DMS114 treated with DMSO at 0.1 percent for 48 hours (cell line): ENCODE results near the gene FHIT.

Experiments used
- DNase-seq: peaks from one replicate; lab custom pipeline; 2025; ENCODE audit not compliant: unreplicated experiment; lab: John Stamatoyannopoulos, UW

FHIT gene

GRCh38 chr3:61251174-61251972 lies at the start of gene FHIT:
Gene FHIT (minus strand): TSS chr3:61251452.
- DNase-seq, result peak; percentile 77

DNA sequence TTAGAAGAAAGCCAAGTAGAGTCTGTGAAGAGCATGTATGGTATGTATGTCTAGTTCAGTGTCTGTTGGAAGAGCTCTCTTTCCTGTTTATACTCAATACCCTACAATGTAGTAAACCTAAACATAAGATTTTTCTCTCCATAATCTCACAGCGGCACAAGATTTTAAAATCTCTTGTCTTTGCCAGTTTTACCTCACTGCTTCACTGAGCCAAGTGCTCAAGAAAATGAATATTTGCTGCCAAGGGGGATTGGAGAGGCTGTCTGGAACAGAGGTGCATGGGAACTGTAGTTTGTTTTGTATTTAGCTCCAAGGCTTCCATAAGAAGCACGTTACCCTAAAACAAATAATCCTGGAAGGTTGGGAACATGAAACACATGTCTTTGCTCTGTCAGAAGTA lies 49.5 kb upstream of the FHIT start:
- DNase-seq, result no peak

DNA sequence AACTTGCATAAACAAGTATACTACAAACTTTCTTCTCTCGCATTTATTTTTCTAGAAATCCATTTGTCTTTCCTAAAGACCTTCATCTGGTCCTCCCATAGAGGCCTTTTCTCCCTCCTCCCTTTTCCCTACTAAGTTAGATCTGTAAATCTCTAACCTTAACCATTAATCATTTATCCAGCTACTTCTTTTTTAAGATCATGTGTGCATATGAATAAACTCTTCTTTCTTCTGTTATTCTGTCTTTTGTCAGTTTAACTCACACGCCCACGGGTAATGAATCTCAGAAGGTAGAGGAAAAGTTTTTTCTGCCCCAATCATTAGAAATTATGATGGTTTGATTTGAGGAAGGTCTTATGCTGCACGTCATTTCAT lies 48.7 kb upstream of the FHIT start:
- DNase-seq, result no peak

DNA sequence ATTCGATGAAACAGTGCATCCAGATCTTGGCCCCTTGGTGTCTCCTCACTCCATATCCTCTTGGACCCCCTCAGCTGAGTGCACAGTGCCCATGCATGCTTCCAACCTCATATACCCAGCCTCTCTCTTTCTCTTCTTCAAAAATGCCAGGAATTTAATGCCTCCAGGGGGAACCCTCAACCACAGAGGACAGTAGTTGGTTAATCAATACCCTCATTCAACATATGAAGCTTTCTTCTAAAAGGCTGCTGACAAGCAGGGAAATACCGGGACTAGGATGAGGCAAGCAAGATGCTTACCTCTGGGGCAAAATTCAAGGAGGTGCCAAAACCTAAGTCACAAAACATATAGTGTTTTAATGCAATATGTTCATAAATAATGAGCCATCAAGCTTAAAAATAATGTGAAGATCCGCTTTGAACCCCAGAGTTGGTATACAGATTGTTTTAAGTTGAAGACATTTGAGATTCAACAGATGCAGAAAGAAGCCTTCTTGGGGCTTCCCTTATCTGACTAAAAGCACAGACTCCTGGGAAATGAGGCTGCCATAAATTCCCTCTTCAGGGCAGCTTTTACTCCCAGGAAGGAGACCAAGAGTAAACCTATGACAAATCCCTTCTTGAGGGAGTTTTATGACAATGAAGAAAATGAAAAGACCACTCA lies 48.2 kb upstream of the FHIT start:
- DNase-seq, result no peak

GRCh38 chr3:61297821-61298220 lies 46.6 kb upstream of the FHIT start:
- no peak for DNase-seq

DNA sequence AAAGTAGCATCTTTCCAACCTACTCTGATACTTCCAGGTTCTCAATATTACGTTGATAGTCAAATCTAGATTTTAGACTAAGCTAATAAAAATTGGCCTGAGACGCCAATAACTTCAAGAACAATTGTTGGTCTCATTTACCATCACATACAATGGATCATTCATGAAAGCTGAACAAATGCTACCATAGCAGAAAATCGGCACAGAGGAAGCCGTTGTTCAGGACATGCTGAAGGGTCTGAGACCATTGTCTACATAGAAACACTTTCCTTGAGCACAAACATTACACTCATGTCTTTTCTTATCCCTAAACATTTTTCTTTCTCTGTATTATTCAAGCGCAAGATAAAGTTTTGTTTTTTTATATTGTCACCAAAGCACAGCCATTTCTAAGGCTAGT lies 37.2 kb upstream of the FHIT start:
- DNase-seq, result no peak

DNA sequence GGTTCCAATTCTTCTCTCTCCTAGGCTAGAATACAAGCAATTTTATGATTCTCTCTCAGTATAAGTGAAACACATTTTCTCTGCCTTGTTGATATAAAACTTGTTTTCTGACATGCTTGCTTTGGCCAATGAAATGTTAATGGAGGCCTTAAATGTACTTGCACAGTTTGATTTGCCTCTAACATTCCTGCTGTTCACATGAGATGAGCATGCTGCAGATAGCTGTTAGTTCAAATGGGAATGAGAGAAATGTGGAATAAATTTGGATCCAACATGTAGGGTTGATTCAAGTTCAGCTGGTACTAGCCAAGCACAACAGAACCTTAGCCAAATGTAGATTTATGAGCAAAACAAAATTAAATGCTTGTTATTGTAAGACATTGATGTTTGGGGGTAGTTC lies 32.6 kb upstream of the FHIT start:
- DNase-seq, result no peak

DNA sequence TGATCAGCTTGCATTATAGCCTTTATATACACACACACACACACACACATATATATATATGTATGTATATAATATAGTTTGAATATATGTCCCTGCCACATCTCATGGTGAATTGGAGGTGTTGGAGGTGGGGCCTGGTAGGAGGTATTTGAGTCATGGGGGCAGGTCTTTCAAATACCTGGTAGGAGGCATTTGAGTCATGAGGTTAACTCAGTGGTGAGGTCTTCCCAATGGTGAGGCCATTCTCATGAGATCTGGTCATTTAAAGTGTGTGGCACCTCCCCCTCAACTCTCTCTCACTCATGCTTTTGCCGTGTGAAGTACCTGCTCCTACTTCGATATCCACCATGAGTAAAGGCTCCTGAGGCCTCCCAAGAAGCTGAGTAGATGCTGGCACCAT lies 27.5 kb upstream of the FHIT start:
- DNase-seq, result no peak

DNA sequence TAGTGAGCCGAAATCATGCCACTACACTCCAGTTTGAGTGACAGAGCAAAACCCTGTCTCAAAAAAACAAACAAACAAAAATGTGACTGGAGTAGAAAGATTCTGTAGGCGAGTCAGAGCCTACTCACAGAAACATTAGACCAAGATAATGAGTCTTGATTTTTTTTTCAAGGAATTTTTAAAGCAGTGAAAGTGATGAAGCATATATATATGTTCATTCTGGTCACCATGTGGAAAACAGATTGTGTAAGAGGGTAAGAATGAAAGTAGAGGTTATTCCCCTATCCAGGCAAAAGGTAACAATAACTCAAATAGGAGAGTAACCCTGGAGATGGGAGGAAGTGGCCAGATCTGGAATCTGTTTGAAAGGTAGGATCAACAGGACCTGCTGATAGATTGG lies 26.2 kb upstream of the FHIT start:
- no peak for DNase-seq

DNA sequence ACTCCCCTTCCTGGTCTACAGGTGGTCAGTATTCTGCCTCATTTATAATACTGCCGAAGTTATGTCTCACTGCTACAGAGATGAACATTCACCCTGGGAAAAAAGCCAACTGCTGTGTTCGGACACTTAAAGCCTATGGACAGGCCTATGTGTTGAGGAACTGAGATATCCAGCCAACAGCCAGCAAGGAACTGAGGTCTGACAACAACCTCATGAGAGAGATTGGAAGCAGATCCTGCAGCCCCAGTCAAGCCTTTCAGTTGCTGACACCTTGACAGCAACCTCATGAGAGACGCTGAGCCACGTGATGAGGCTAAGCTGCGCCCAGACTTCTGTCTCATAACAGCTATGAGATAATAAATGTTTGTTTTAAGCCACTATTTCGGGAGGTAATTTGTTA lies 18.2 kb upstream of the FHIT start:
- no peak for DNase-seq

- no peak for DNase-seq
Measured at GRCh38 chr3:61268644-61269043, 17.4 kb upstream of the FHIT start.

DNA sequence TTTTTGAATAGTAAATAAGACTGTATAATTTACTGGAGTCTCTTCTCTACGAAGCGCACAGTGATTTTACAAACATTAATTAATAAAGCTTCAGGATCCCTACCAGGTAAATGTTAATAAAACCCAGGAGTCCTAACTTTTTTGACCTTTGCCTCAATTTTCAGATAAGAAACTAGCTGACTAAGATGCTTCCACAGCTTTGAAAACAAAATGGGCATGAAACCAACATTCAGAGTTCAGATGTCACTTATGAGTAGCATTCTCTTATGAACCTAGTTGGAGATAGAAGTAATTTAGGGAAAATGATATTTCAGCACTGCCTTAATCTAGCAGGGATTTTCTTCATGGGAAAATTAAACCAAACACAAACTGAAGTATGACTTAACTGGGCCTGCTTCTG lies 13.0 kb upstream of the FHIT start:
- DNase-seq, result no peak

DNA sequence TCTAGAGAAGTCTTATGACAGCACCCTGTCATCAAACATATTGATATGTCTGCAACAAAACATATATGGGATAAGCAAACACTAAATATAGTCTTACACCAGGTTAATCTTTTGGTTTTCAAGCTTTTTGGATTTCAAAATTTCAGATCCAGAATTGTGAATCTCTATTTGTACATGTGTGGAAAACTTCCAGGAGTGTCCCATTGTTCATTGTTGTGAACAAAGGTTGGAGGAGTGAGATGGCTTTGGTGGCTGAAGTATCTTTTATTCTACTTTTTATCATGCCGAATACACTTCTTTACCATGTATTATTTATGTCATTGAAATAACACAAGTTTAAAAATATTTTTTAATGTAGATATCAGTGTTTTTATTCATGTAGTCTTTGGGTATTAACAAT lies 5.9 kb upstream of the FHIT start:
- DNase-seq, result no peak

DNA sequence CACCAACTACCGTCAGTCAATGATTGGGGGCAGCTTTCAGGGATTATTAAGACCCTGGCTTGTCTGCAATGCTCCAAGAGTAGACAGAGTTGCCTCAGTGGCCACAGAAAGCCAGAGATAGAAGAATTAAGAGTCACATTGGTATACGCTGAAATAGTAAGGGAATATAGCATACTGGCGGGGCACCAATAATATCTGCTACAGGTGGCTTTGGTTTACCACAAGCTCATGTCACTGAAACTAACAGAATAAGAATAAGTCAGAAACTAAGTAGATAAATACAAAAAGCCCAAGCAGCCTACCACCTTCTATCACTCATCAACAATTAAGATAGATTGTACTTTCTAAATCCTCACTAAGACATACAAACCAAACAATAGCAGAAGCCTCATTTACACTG lies 2.5 kb upstream of the FHIT start:
- DNase-seq, result no peak

DNA sequence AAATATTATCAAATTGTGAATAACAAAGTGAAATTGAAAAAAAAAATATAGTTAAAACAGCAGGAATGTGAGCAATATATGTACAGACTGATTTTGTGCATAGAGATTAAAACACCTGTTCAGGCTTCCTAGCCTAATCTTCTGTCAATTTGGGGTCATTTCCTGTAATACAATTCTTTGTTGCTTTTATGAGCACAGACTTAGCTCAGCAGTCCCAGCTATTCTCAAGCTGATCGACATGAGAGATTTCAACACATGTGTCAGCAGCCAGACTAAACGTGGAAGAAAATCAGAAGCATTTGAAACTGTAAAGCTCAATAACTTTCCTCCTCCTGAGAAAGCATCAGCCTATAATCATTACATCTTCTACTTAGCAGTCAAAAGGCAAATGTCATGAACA lies 1.6 kb upstream of the FHIT start:
- no peak for DNase-seq

- peak; percentile 2 for DNase-seq
Measured at GRCh38 chr3:61250784-61251173, 473 bp downstream of the FHIT start.

DNA sequence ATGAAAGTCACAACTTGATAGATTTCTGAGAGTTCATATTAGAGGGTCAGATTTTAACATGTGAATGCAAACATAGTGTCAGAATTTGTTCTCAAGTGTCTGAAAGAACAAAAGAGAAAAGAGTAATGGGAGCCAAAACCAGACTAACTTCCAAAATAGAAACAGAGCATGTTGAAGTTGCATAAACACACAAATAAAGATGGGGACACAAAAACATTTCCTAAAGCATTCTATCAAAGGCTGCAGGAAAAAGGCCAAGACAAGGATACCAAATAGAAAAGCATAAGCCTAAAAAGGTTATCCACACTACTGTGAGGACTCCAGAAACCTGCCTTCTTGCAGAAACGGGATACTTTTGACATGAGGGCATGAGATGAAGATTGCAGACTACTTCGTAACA lies 2.8 kb downstream of the FHIT start:
- no peak for DNase-seq

GRCh38 chr3:61247191-61247590 lies 4.1 kb downstream of the FHIT start:
- DNase-seq, result no peak

- no peak for DNase-seq
Measured at GRCh38 chr3:61239871-61240270, 11.4 kb downstream of the FHIT start.

DNA sequence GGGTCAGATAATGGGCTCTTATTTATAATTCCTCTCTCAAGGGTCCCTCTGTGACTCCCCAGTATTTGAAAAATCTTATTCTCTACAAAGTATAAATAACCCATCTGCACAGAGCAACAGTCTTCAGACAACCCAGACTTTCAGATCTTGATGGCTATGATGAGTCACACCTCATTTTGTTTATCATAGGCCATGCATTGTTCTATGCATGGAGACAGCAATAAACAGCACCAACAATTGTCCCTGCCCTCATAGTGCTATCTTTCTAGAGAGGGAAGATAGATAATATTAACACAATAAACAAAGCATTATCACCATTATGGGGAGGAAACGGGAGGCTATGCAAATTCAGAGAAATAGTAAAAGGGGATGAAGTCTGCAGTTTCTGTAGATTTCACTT lies 13.4 kb downstream of the FHIT start:
- DNase-seq, result no peak

DNA sequence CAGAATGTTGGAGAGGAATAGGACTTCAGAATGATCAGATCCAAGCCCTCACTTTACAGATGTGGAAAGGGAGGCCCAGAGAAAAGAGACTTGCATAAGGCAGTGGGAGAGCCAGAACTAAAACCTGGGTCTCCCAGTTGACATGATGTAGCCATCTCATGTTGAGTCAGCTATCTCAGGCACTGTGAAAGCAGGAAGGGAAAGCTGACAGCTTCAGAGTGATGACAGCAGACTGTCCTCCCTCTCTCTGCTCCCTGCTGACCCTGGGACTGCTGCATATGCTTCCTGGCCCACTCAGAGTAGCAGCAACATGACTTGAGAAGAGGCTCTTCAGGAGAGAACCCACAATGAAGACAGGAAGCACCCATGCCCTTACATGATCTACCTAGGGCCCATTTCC lies 14.7 kb downstream of the FHIT start:
- no peak for DNase-seq

GRCh38 chr3:61233746-61234145 lies 17.5 kb downstream of the FHIT start:
- DNase-seq, result no peak

GRCh38 chr3:61231693-61232092 lies 19.6 kb downstream of the FHIT start:
- no peak for DNase-seq
